GM23338 (cell line): Measurements from ENCODE around the gene PMEL.

Experiments used
- CTCF ChIP-seq, 2 experiments: fragments of 200-600 bp in 1 of 2; sonication (generic) in 1 of 2; conservative IDR thresholded peaks; 2 replicates each; pipeline versions ENCODE4 v1.5.1 to v1.6.1; 2016 to 2017; ENCODE audit warnings: antibody characterized with exemption in 2 of 2, low read depth in 2 of 2, mild to moderate bottlenecking in 2 of 2, moderate library complexity in 1 of 2
- EZH2 ChIP-seq: fragments of 200-600 bp; sonication (generic); IDR thresholded peaks from one replicate; pipeline ENCODE4 v1.8.0; 2017; ENCODE audit warnings: antibody characterized with exemption, mild to moderate bottlenecking, low read depth; ENCODE audit not compliant: unreplicated experiment
- EZH2phosphoT487 ChIP-seq: fragments of 200-600 bp; sonication (generic); IDR thresholded peaks from one replicate; pipeline ENCODE4 v1.8.1; 2018; ENCODE audit warnings: antibody characterized with exemption; ENCODE audit not compliant: unreplicated experiment
- NANOG ChIP-seq: IDR thresholded peaks from 2 replicates; pipeline ENCODE4 v1.6.1; 2016; ENCODE audit warnings: antibody characterized with exemption, borderline replicate concordance
- POLR2AphosphoS5 ChIP-seq: IDR thresholded peaks from 2 replicates; pipeline ENCODE4 v1.6.1; 2016; ENCODE audit warnings: antibody characterized with exemption, low read depth
- REST ChIP-seq: IDR thresholded peaks from one replicate; pipeline ENCODE4 v1.6.1; 2018; ENCODE audit warnings: antibody characterized with exemption; ENCODE audit not compliant: unreplicated experiment
- ZNF331 ChIP-seq: fragments of 250-450 bp; sonication (Bioruptor Pico); IDR thresholded peaks from 2 replicates; pipeline ENCODE4 v1.5.0; 2020; ENCODE audit warnings: low read depth, mild to moderate bottlenecking, moderate library complexity

DNA sequence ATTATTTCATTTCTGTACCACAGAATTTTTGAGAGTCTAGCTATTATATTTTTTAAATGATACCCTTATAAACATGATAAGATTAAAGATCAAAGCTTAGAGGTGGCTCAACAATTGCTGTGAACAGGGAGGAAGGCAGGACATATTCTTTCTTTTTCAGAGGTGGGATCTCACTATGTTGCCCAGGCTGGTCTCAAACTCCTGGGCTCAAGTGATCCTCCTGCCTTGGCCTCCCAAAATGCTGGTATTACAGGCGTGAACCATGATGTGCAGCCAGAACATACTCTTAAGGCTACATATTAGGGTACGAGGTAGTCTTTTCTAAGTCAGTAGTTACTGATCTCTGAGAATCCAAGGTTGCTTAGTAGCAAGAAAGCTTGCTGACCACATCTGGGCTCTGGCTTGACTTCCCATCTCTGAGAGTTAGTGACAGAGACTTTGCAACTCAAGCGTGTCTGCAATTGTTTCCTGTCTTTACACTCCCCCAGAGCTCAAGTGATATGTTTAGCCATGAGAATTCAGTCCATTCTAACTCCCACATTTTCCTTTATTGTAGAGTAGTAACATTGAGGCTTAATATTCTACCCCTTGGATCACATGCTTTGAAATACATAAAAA, 16.6 kb upstream of the PMEL start:
- TF ChIP-seq EZH2: no peak
- no peak for TF ChIP-seq REST
- no peak for TF ChIP-seq CTCF (conservative IDR thresholded peaks at IDR 0.05; ENCODE audit: low read depth in 2 of 2)
- TF ChIP-seq POLR2AphosphoS5: no peak
- no peak for TF ChIP-seq NANOG
- no peak for TF ChIP-seq ZNF331 (CRISPR knock-in tag)
- TF ChIP-seq EZH2phosphoT487: no peak
